OCI-LY3 (cell line): ENCODE results near the gene PPM1N.

Experiments
- CTCF ChIP-seq: fragments of 200-600, 300-600 bp; sonication (generic); IDR thresholded peaks from 2 replicates; pipeline ENCODE4 v1.5.1; 2014; ENCODE audit warnings: antibody characterized with exemption, low read length, low read depth
- EZH2phosphoT487 ChIP-seq: fragments of 200-600 bp; shearing (Covaris generic); IDR thresholded peaks from 2 replicates; pipeline ENCODE4 v1.6.1; 2018; ENCODE audit warnings: antibody characterized with exemption, mixed run types, low read depth

GRCh38 chr19:45470762-45471081 lies 27.5 kb upstream of the PPM1N start:
- TF ChIP-seq CTCF (no peak), EZH2phosphoT487 (no peak)
